ENCODE results near the gene CHMP2A. TPM values are rescaled to one million over a fixed set of nuclear protein-coding genes. Genes with fewer than 3 reads are reported as not detected.

The CHMP2A gene
- total and polyA plus RNA-seq, 10 of the 15 experiments (the other 5 are each of a cell fraction or from before 2014, with no cell fraction given): 69.5 to 172 (median 109) TPM

GRCh38 chr19:58560007-58560887, 5.3 kb upstream of the CHMP2A start:
- peaks cover 5% of the 10 kb centered on the region in 2 experiments; a peak in 3 of 4 replicates for H3K36me3 ChIP-seq (ENCODE audit: control insufficient read depth in 2 of 2, insufficient read depth in 2 of 2, low read length in 1 of 2)
- peaks cover 30% of the 10 kb centered on the region for H3K79me2 ChIP-seq (ENCODE audit: control insufficient read depth, insufficient read depth, low read length)
- peak overlapping the region; percentile 88 for H3K4me2 ChIP-seq (ENCODE audit: control insufficient read depth, insufficient read depth)
- TF ChIP-seq IRF4 (IDR thresholded peaks at IDR 0.05; ENCODE audit: low read depth, low read length) (no peak), ZNF592 (IDR thresholded peaks at IDR 0.05) (no peak), MXI1 (IDR thresholded peaks at IDR 0.05; ENCODE audit: low read depth, low read length) (no peak)
- in situ Hi-C loops (cut with MboI): no loop called here
- ChIA-PET SMC1A (ENCODE audit: uncharacterized antibody, unreplicated experiment) (interaction anchor here (0.8 to 1.9 kb wide), 4 partner anchors 11 to 40 kb away, joined by 3 to 10 read pairs (median 4); partner anchors contain the start of gene ZBTB45), CTCF (interaction anchor here (0.6 to 2.4 kb wide), 5 partner anchors 12 to 658 kb away, joined by 3 to 14 read pairs (median 5); partner anchors contain the start of gene ZBTB45), RAD21 (ENCODE audit: unreplicated experiment) (interaction anchor here (1.0 to 1.6 kb wide), 5 partner anchors 15 to 40 kb away, joined by 3 to 5 read pairs (median 5); partner anchors contain the start of gene ZBTB45), POLR2A (interaction anchor here (0.5 to 4.7 kb wide), 15 partner anchors 10 to 212 kb away, joined by 3 to 46 read pairs (median 5); partner anchors contain the start of genes MZF1, TRIM28, ZBTB45 and ZNF497)
- peak overlapping the region; percentile 96 for H3K27ac ChIP-seq (ENCODE audit: control insufficient read depth, insufficient read depth)
- peak overlapping the region; percentile 89 for H3K4me3 ChIP-seq
- BruUV-seq (replicated peaks): no TSS peak
- H2AFZ ChIP-seq (ENCODE audit: control insufficient read depth, low read depth, low read length): no peak overlapping the region
- peaks cover 44% of the 10 kb centered on the region for H3K4me1 ChIP-seq (ENCODE audit: control insufficient read depth, insufficient read depth, low read length)
- WGBS (ENCODE audit: insufficient coverage, insufficient replicate concordance, low lambda C conversion rate, missing lambda C conversion rate): 60% methylated on average over 8 of the region's 8 CpGs
- H3K9ac ChIP-seq (ENCODE audit: control insufficient read depth, insufficient read depth, low read length): peak overlapping the region; percentile 93
- FAIRE-seq (no peak), DNase-seq (ENCODE audit: low read depth, low spot score) (no peak), ATAC-seq (no peak)
- no peaks in the 10 kb centered on the region for H4K20me1 ChIP-seq (ENCODE audit: control insufficient read depth, insufficient read depth)
- intact Hi-C loops (cut with micrococcal nuclease; ENCODE audit: unreplicated experiment): no loop called here
- H3K27me3 ChIP-seq (replicated peaks in 1 of 2; ENCODE audit: control insufficient read depth in 2 of 2, insufficient read depth in 2 of 2, low read length in 1 of 2): no peaks in the 10 kb centered on the region
- no peaks in the 10 kb centered on the region for H3K9me3 ChIP-seq (replicated peaks; ENCODE audit: control insufficient read depth, insufficient read depth, low read length)

Measured in GM12878 (cell line).